Measurements from ENCODE around the gene SC5D.

Gene SC5D

GRCh38 chr11:121292495-121293287 is at the start of gene SC5D:
Gene SC5D, plus strand, starts transcription at chr11:121292771. Its CDS starts 10,605 bp downstream, at chr11:121303376.
- H3K4me1 ChIP-seq (ENCODE audit: insufficient read depth, low read length), result peaks cover 23% of the 10 kb centered on the region
- peaks cover 4% of the 10 kb centered on the region for H3K9me3 ChIP-seq (ENCODE audit: low read length)
- H3K4me3 ChIP-seq (ENCODE audit: low read length), result peak within 1 kb of the TSS; percentile 93
- peaks cover 19% of the 10 kb centered on the region for H3K36me3 ChIP-seq (ENCODE audit: insufficient read depth, low read length)
- H3K27me3 ChIP-seq (ENCODE audit: insufficient read depth, low read length), result no peaks in the 10 kb centered on the region
- H2AFZ ChIP-seq (ENCODE audit: low read depth, low read length), result peak within 1 kb of the TSS; percentile 66

GRCh38 chr11:121244884-121245283 is 47.7 kb upstream of the SC5D start:
- H3K9me3 ChIP-seq (ENCODE audit: low read length), result no peaks in the 10 kb centered on the region
- no peaks in the 10 kb centered on the region for H3K27me3 ChIP-seq (ENCODE audit: insufficient read depth, low read length)
- H2AFZ ChIP-seq (ENCODE audit: low read depth, low read length), result no peak overlapping the region
- no peak overlapping the region for H3K4me3 ChIP-seq (ENCODE audit: low read length)
- H3K4me1 ChIP-seq (ENCODE audit: insufficient read depth, low read length), result peaks cover 30% of the 10 kb centered on the region
- no peaks in the 10 kb centered on the region for H3K36me3 ChIP-seq (ENCODE audit: insufficient read depth, low read length)

GRCh38 chr11:121246021-121246768 is 46.4 kb upstream of the SC5D start:
- Histone ChIP-seq H3K27me3 (ENCODE audit: insufficient read depth, low read length) (no peaks in the 10 kb centered on the region), H2AFZ (ENCODE audit: low read depth, low read length) (no peak overlapping the region), H3K36me3 (ENCODE audit: insufficient read depth, low read length) (no peaks in the 10 kb centered on the region), H3K4me3 (ENCODE audit: low read length) (no peak overlapping the region), H3K4me1 (ENCODE audit: insufficient read depth, low read length) (peaks cover 37% of the 10 kb centered on the region), H3K9me3 (ENCODE audit: low read length) (no peaks in the 10 kb centered on the region)

GRCh38 chr11:121246769-121247035 is 45.9 kb upstream of the SC5D start:
- H3K9me3 ChIP-seq (ENCODE audit: low read length), result no peaks in the 10 kb centered on the region
- H3K4me3 ChIP-seq (ENCODE audit: low read length), result no peak overlapping the region
- H3K4me1 ChIP-seq (ENCODE audit: insufficient read depth, low read length), result peaks cover 36% of the 10 kb centered on the region
- no peaks in the 10 kb centered on the region for H3K36me3 ChIP-seq (ENCODE audit: insufficient read depth, low read length)
- no peak overlapping the region for H2AFZ ChIP-seq (ENCODE audit: low read depth, low read length)
- H3K27me3 ChIP-seq (ENCODE audit: insufficient read depth, low read length), result no peaks in the 10 kb centered on the region

GRCh38 chr11:121248496-121248895 is 44.1 kb upstream of the SC5D start:
- H2AFZ ChIP-seq (ENCODE audit: low read depth, low read length), result no peak overlapping the region
- H3K27me3 ChIP-seq (ENCODE audit: insufficient read depth, low read length), result no peaks in the 10 kb centered on the region
- H3K9me3 ChIP-seq (ENCODE audit: low read length), result no peaks in the 10 kb centered on the region
- no peak overlapping the region for H3K4me3 ChIP-seq (ENCODE audit: low read length)
- no peaks in the 10 kb centered on the region for H3K36me3 ChIP-seq (ENCODE audit: insufficient read depth, low read length)
- H3K4me1 ChIP-seq (ENCODE audit: insufficient read depth, low read length), result peaks cover 22% of the 10 kb centered on the region

- Histone ChIP-seq H3K4me3 (ENCODE audit: low read length) (no peak overlapping the region), H3K4me1 (ENCODE audit: insufficient read depth, low read length) (peaks cover 22% of the 10 kb centered on the region), H3K27me3 (ENCODE audit: insufficient read depth, low read length) (no peaks in the 10 kb centered on the region), H3K36me3 (ENCODE audit: insufficient read depth, low read length) (no peaks in the 10 kb centered on the region), H2AFZ (ENCODE audit: low read depth, low read length) (no peak overlapping the region), H3K9me3 (ENCODE audit: low read length) (peaks cover 3% of the 10 kb centered on the region)
Measured at GRCh38 chr11:121249039-121249663, 43.4 kb upstream of the SC5D start.

GRCh38 chr11:121250843-121251242 is 41.7 kb upstream of the SC5D start:
- H3K36me3 ChIP-seq (ENCODE audit: insufficient read depth, low read length), result no peaks in the 10 kb centered on the region

GRCh38 chr11:121253951-121254350 is 38.6 kb upstream of the SC5D start:
- no peaks in the 10 kb centered on the region for H3K27me3 ChIP-seq (ENCODE audit: insufficient read depth, low read length)
- H3K9me3 ChIP-seq (ENCODE audit: low read length), result peaks cover 3% of the 10 kb centered on the region
- peaks cover 13% of the 10 kb centered on the region for H3K4me1 ChIP-seq (ENCODE audit: insufficient read depth, low read length)
- H2AFZ ChIP-seq (ENCODE audit: low read depth, low read length), result no peak overlapping the region
- no peaks in the 10 kb centered on the region for H3K36me3 ChIP-seq (ENCODE audit: insufficient read depth, low read length)
- H3K4me3 ChIP-seq (ENCODE audit: low read length), result no peak overlapping the region

More at GRCh38 chr11:121250843-121251242, 41.7 kb upstream of the SC5D start:
- Histone ChIP-seq H2AFZ (ENCODE audit: low read depth, low read length) (no peak overlapping the region), H3K9me3 (ENCODE audit: low read length) (peaks cover 3% of the 10 kb centered on the region), H3K27me3 (ENCODE audit: insufficient read depth, low read length) (no peaks in the 10 kb centered on the region), H3K4me1 (ENCODE audit: insufficient read depth, low read length) (peaks cover 22% of the 10 kb centered on the region), H3K4me3 (ENCODE audit: low read length) (no peak overlapping the region)

GRCh38 chr11:121254756-121255155 is 37.8 kb upstream of the SC5D start:
- peaks cover 3% of the 10 kb centered on the region for H3K9me3 ChIP-seq (ENCODE audit: low read length)
- H3K4me1 ChIP-seq (ENCODE audit: insufficient read depth, low read length), result peaks cover 13% of the 10 kb centered on the region
- H2AFZ ChIP-seq (ENCODE audit: low read depth, low read length), result no peak overlapping the region
- H3K27me3 ChIP-seq (ENCODE audit: insufficient read depth, low read length), result no peaks in the 10 kb centered on the region
- no peaks in the 10 kb centered on the region for H3K36me3 ChIP-seq (ENCODE audit: insufficient read depth, low read length)
- no peak overlapping the region for H3K4me3 ChIP-seq (ENCODE audit: low read length)

- H3K9me3 ChIP-seq (ENCODE audit: low read length), result peaks cover 3% of the 10 kb centered on the region
- H3K4me3 ChIP-seq (ENCODE audit: low read length), result no peak overlapping the region
- H3K4me1 ChIP-seq (ENCODE audit: insufficient read depth, low read length), result peaks cover 5% of the 10 kb centered on the region
- no peaks in the 10 kb centered on the region for H3K27me3 ChIP-seq (ENCODE audit: insufficient read depth, low read length)
- no peaks in the 10 kb centered on the region for H3K36me3 ChIP-seq (ENCODE audit: insufficient read depth, low read length)
- no peak overlapping the region for H2AFZ ChIP-seq (ENCODE audit: low read depth, low read length)
Measured at GRCh38 chr11:121255473-121256125, 37.0 kb upstream of the SC5D start.

GRCh38 chr11:121257289-121257688 is 35.3 kb upstream of the SC5D start:
- Histone ChIP-seq H3K4me1 (ENCODE audit: insufficient read depth, low read length) (no peaks in the 10 kb centered on the region), H3K4me3 (ENCODE audit: low read length) (no peak overlapping the region), H3K36me3 (ENCODE audit: insufficient read depth, low read length) (no peaks in the 10 kb centered on the region), H3K9me3 (ENCODE audit: low read length) (peaks cover 3% of the 10 kb centered on the region), H3K27me3 (ENCODE audit: insufficient read depth, low read length) (no peaks in the 10 kb centered on the region), H2AFZ (ENCODE audit: low read depth, low read length) (no peak overlapping the region)

- no peak overlapping the region for H3K4me3 ChIP-seq (ENCODE audit: low read length)
- no peaks in the 10 kb centered on the region for H3K36me3 ChIP-seq (ENCODE audit: insufficient read depth, low read length)
- no peak overlapping the region for H2AFZ ChIP-seq (ENCODE audit: low read depth, low read length)
Measured at GRCh38 chr11:121257976-121258375, 34.6 kb upstream of the SC5D start.

GRCh38 chr11:121265586-121265985 is 27.0 kb upstream of the SC5D start:
- Histone ChIP-seq H3K9me3 (ENCODE audit: low read length) (peaks cover 9% of the 10 kb centered on the region), H2AFZ (ENCODE audit: low read depth, low read length) (no peak overlapping the region), H3K4me3 (ENCODE audit: low read length) (no peak overlapping the region), H3K36me3 (ENCODE audit: insufficient read depth, low read length) (no peaks in the 10 kb centered on the region), H3K4me1 (ENCODE audit: insufficient read depth, low read length) (peaks cover 23% of the 10 kb centered on the region), H3K27me3 (ENCODE audit: insufficient read depth, low read length) (no peaks in the 10 kb centered on the region)

More at GRCh38 chr11:121257976-121258375, 34.6 kb upstream of the SC5D start:
- peaks cover 3% of the 10 kb centered on the region for H3K9me3 ChIP-seq (ENCODE audit: low read length)
- no peaks in the 10 kb centered on the region for H3K4me1 ChIP-seq (ENCODE audit: insufficient read depth, low read length)
- no peaks in the 10 kb centered on the region for H3K27me3 ChIP-seq (ENCODE audit: insufficient read depth, low read length)

All from neuron (in vitro differentiated cells).